PC-3 (cell line): Measurements from ENCODE around the gene TRIL.

ENCODE experiments used
- EZH2 ChIP-seq: fragments of 300-600 bp; sonication (generic); IDR thresholded peaks from one replicate; pipeline ENCODE4 v1.6.1; 2017; ENCODE audit warnings: antibody characterized with exemption, mild to moderate bottlenecking, low read length; ENCODE audit not compliant: unreplicated experiment
- EZH2phosphoT487 ChIP-seq: fragments of 300-600 bp; sonication (generic); IDR thresholded peaks from 2 replicates; pipeline ENCODE4 v1.6.1; 2018; ENCODE audit warnings: mild to moderate bottlenecking, antibody characterized with exemption, low read length, borderline replicate concordance
- TF ChIP-seq, protein P1 (sequence below): fragments of 300-600 bp; sonication (generic); conservative IDR thresholded peaks from 2 replicates; pipeline ENCODE4 v1.5.1; 2017; ENCODE audit warnings: antibody characterized with exemption, low read depth, mild to moderate bottlenecking, low read length

DNA sequence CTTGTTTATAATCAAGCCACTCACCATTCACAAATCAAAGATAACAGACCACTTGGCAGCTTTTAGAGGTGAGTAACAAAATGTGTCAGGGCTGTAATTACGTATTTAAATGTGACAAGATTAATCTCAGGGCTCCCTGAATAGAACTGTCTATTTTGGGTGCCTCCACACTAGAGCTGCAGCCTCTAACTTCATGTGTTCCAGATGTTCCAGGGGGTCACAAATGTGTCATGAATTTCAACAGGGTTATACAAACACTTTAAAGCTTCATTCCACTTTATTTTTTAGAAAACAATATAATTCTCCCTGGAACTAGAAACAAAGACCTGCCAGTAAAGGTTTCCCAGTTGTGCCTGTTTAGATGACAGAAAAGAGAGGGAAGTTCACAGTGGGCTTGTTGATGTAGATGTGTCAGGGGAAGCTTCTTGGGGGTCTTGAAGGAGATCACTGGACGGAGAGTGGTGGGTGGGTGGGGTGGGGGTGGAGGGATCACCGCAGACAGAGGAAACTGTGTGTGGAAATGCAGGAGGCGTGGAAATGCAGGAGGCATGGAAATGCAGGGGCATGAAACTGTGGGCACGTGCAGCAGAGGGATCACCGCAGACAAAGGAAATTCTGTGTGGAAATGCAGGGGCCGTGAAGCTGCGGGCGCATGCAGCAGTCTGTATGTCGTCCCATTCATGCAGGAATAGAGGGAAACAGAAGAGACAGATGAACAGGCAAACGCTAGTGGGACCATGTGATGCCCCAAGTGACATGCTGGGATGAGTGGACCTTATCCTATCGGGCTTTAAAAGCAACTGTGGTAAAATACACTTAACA, 42.0 kb upstream of the TRIL start:
- TF ChIP-seq, protein P1, sequence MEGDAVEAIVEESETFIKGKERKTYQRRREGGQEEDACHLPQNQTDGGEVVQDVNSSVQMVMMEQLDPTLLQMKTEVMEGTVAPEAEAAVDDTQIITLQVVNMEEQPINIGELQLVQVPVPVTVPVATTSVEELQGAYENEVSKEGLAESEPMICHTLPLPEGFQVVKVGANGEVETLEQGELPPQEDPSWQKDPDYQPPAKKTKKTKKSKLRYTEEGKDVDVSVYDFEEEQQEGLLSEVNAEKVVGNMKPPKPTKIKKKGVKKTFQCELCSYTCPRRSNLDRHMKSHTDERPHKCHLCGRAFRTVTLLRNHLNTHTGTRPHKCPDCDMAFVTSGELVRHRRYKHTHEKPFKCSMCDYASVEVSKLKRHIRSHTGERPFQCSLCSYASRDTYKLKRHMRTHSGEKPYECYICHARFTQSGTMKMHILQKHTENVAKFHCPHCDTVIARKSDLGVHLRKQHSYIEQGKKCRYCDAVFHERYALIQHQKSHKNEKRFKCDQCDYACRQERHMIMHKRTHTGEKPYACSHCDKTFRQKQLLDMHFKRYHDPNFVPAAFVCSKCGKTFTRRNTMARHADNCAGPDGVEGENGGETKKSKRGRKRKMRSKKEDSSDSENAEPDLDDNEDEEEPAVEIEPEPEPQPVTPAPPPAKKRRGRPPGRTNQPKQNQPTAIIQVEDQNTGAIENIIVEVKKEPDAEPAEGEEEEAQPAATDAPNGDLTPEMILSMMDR = no peak
- TF ChIP-seq EZH2phosphoT487 (no peak), EZH2 (no peak)
